Thoracic aorta (tissue), 2 donors: ENCODE measurements around the gene C3orf33. TPM values are rescaled to one million over a fixed set of nuclear protein-coding genes. Genes with fewer than 3 reads are reported as not detected.

ENCODE experiments used
- ATAC-seq: fragments of 150-250 bp; one replicate; pipeline ENCODE4 v1.8.0; 2017; ENCODE audit warnings: low read depth; ENCODE audit not compliant: insufficient number of reproducible peaks, low FRiP score
- DNase-seq: peaks from one replicate; pipeline ENCODE4 v3.0.0-alpha.2; 2020; ENCODE audit warnings: low spot score
- H3K27ac ChIP-seq, 2 donors: fragments of 200-600 bp; sonication (generic); 1 replicate in 1 of 2; 2 replicates in 1 of 2; pipeline ENCODE4 v1.5.1; 2016; ENCODE audit warnings: mild to moderate bottlenecking in 2 of 2, moderate library complexity in 2 of 2
- H3K27me3 ChIP-seq: fragments of 200-600 bp; sonication (generic); replicated peaks from 2 replicates; pipeline ENCODE4 v1.6.0; 2016; ENCODE audit warnings: mild to moderate bottlenecking; ENCODE audit not compliant: insufficient read depth
- H3K36me3 ChIP-seq: fragments of 200-600 bp; sonication (generic); one replicate; pipeline ENCODE4 v1.5.1; 2016
- H3K4me1 ChIP-seq, 2 donors: fragments of 200-600 bp; sonication (generic); 1 replicate in 1 of 2; 2 replicates in 1 of 2; pipeline versions ENCODE4 v1.5.1 to v1.6.0; 2016; ENCODE audit warnings: low read depth in 2 of 2, mild to moderate bottlenecking in 1 of 2; ENCODE audit not compliant: control insufficient read depth in 1 of 2
- H3K4me3 ChIP-seq: fragments of 200-600 bp; sonication (generic); 2 replicates; pipeline ENCODE4 v1.5.1; 2016; ENCODE audit warnings: mild to moderate bottlenecking
- H3K9me3 ChIP-seq: fragments of 200-600 bp; sonication (generic); 2 replicates; pipeline ENCODE4 v1.5.1; 2016
- CTCF ChIP-seq: fragments of 200-600 bp; sonication (generic); IDR thresholded peaks from one replicate; pipeline ENCODE4 v1.5.1; 2019; ENCODE audit warnings: antibody characterized with exemption
- total RNA-seq, 2 donors: library from RNA; depleted of rRNA; stranded (reverse); fragments of >200 nt; gene quantifications; one replicate each; pipeline versions ENCODE4 v1.1.0 to v1.2.3, GENCODE V29; 2016

The C3orf33 gene
- total RNA-seq, 2 donors from 2014 or later, result 0.92 to 1.5 TPM

GRCh38 chr3:155741101-155741500, 65.0 kb downstream of the C3orf33 start:
- H3K36me3 ChIP-seq, result no peaks in the 10 kb centered on the region
- TF ChIP-seq CTCF, result no peak
- peaks cover 3 to 12% of the 10 kb centered on the region in 2 donors for H3K4me1 ChIP-seq
- DNase-seq (no peak), ATAC-seq (no peak)
- no peak overlapping the region for H3K27ac ChIP-seq
- H3K9me3 ChIP-seq, result no peaks in the 10 kb centered on the region
- H3K27me3 ChIP-seq, result no peaks in the 10 kb centered on the region
- no peak overlapping the region for H3K4me3 ChIP-seq

- DNase-seq (no peak), ATAC-seq (no peak)
- Histone ChIP-seq H3K4me3 (no peak overlapping the region), H3K27ac (no peak overlapping the region), H3K4me1 (peaks cover 0 to 10% of the 10 kb centered on the region in 2 donors), H3K9me3 (no peaks in the 10 kb centered on the region), H3K36me3 (no peaks in the 10 kb centered on the region), H3K27me3 (no peaks in the 10 kb centered on the region)
- TF ChIP-seq CTCF, result no peak
Observed at GRCh38 chr3:155739154-155739553, 66.9 kb downstream of the C3orf33 start.

GRCh38 chr3:155738580-155739076, 67.5 kb downstream of the C3orf33 start:
- Histone ChIP-seq H3K36me3 (no peaks in the 10 kb centered on the region), H3K4me3 (no peak overlapping the region), H3K9me3 (no peaks in the 10 kb centered on the region), H3K4me1 (peaks cover 0 to 4% of the 10 kb centered on the region in 2 donors), H3K27me3 (no peaks in the 10 kb centered on the region), H3K27ac (no peak overlapping the region)
- ATAC-seq, result no peak
- no peak for TF ChIP-seq CTCF
- no peak for DNase-seq

GRCh38 chr3:155737844-155738460, 68.1 kb downstream of the C3orf33 start:
- ATAC-seq (no peak), DNase-seq (no peak)
- no peak for TF ChIP-seq CTCF
- Histone ChIP-seq H3K4me3 (no peak overlapping the region), H3K36me3 (no peaks in the 10 kb centered on the region), H3K9me3 (no peaks in the 10 kb centered on the region), H3K27me3 (no peaks in the 10 kb centered on the region), H3K27ac (no peak overlapping the region), H3K4me1 (no peaks in the 10 kb centered on the region)

- no peak for TF ChIP-seq CTCF
- Histone ChIP-seq H3K27me3 (no peaks in the 10 kb centered on the region), H3K4me3 (no peak overlapping the region), H3K27ac (no peak overlapping the region), H3K9me3 (no peaks in the 10 kb centered on the region), H3K36me3 (no peaks in the 10 kb centered on the region), H3K4me1 (no peaks in the 10 kb centered on the region)
- DNase-seq (no peak), ATAC-seq (no peak)
Observed at GRCh38 chr3:155736381-155736780, 69.7 kb downstream of the C3orf33 start.
